A549 (cell line): ENCODE measurements around the gene ADARB1. TPM values are rescaled to one million over a fixed set of nuclear protein-coding genes. Genes with fewer than 3 reads are reported as not detected.

Experiments used
- ATAC-seq, 2 experiments: fragments of 200-7000 bp in 1 of 2; fragments of >200 bp in 1 of 2; cut with Nextera tagmentation in 1 of 2; cut with Tn5 transposase in 1 of 2; 3 replicates each; pipeline versions ENCODE4 v1.8.0 to v1.9.1; 2018 to 2020; ENCODE audit warnings: mild to moderate bottlenecking in 1 of 2, moderate library complexity in 1 of 2
- CTCF ChIA-PET: fragments of 300-600 bp; sonication (Branson Sonifier 250); formaldehyde crosslinking; extraction: SDS; loops from one replicate; lab custom pipeline; 2021; ENCODE audit warnings: antibody characterized with exemption, inconsistent platforms; lab: Yijun Ruan, JAX
- POLR2A ChIA-PET: fragments of 350-600 bp; formaldehyde crosslinking; extraction: SDS; loops from one replicate; lab custom pipeline; 2021; ENCODE audit warnings: antibody characterized with exemption, inconsistent platforms; lab: Yijun Ruan, JAX
- DNase-seq, 2 experiments: peaks; one replicate each; pipeline versions ENCODE4 v3.0.0 to v3.0.0-alpha.2; 2011 to 2016; ENCODE audit warnings: low read depth in 1 of 2, low spot score in 1 of 2
- FAIRE-seq: peaks from 2 replicates; lab custom pipeline; 2011; peaks lifted over from hg19 to GRCh38; lab: Jason Lieb, UNC
- H3K27ac ChIP-seq, 2 experiments: fragments of >200 bp; sonication (Bioruptor Twin); formaldehyde crosslinking; 3 replicates each; pipeline ENCODE4 v1.5.1; 2016 to 2017
- H3K4me1 ChIP-seq: fragments of >200 bp; sonication (Bioruptor Twin); formaldehyde crosslinking; 3 replicates; pipeline ENCODE4 v1.6.1; 2016
- H3K4me2 ChIP-seq: fragments of >200 bp; sonication (Bioruptor Twin); formaldehyde crosslinking; 3 replicates; pipeline ENCODE4 v1.6.1; 2016
- H3K4me3 ChIP-seq: fragments of >200 bp; sonication (Bioruptor Twin); formaldehyde crosslinking; 3 replicates; pipeline ENCODE4 v1.5.1; 2016
- H3K9me3 ChIP-seq: fragments of >200 bp; sonication (Bioruptor Twin); formaldehyde crosslinking; 3 replicates; pipeline ENCODE4 v1.6.1; 2016
- CBX2 ChIP-seq: fragments of 200-600 bp; sonication (generic); IDR thresholded peaks from 2 replicates; pipeline ENCODE4 v1.6.1; 2016; ENCODE audit warnings: low read depth, mild to moderate bottlenecking, borderline replicate concordance
- CEBPB ChIP-seq, 2 experiments: fragments of >200 bp in 1 of 2; sonication (Bioruptor Twin) in 1 of 2; formaldehyde crosslinking in 1 of 2; IDR thresholded peaks; 2 replicates each; pipeline ENCODE4 v1.6.1; 2012 to 2016
- EHF ChIP-seq: fragments of 250-450 bp; sonication (Bioruptor Pico); IDR thresholded peaks from 2 replicates; pipeline ENCODE4 v1.5.0; 2020; ENCODE audit warnings: mild to moderate bottlenecking
- ELK1 ChIP-seq: fragments of 150-350 bp; IDR thresholded peaks from 2 replicates; pipeline ENCODE4 v1.6.1; 2014; ENCODE audit warnings: low read depth, mild to moderate bottlenecking, low read length
- FOSB ChIP-seq: fragments of 250-450 bp; sonication (Bioruptor Pico); IDR thresholded peaks from 2 replicates; pipeline ENCODE4 v1.5.0; 2020; ENCODE audit warnings: mild to moderate bottlenecking, moderate library complexity
- FOSL2 ChIP-seq, 2 experiments: fragments of 450-650 bp in 1 of 2; fragments of >200 bp in 1 of 2; sonication (Bioruptor Twin) in 1 of 2; formaldehyde crosslinking; IDR thresholded peaks; 2 replicates each; pipeline versions ENCODE4 v1.5.0 to v1.6.1; 2016 to 2020; ENCODE audit warnings: mild to moderate bottlenecking in 1 of 2, moderate library complexity in 1 of 2
- HMGXB4 ChIP-seq: fragments of 250-450 bp; sonication (Bioruptor Pico); IDR thresholded peaks from 2 replicates; pipeline ENCODE4 v1.5.0; 2021; ENCODE audit warnings: mild to moderate bottlenecking, moderate library complexity, borderline replicate concordance
- HOXB13 ChIP-seq: fragments of 250-450 bp; sonication (Bioruptor Pico); IDR thresholded peaks from 2 replicates; pipeline ENCODE4 v1.5.0; 2020; ENCODE audit warnings: low read depth, mild to moderate bottlenecking, moderate library complexity
- HOXB5 ChIP-seq: fragments of 250-450 bp; sonication (Bioruptor Pico); IDR thresholded peaks from 2 replicates; pipeline ENCODE4 v1.5.0; 2020; ENCODE audit warnings: mild to moderate bottlenecking, moderate library complexity
- JUN ChIP-seq, 2 experiments: fragments of >200 bp; sonication (Bioruptor Twin); formaldehyde crosslinking; IDR thresholded peaks; 2 replicates in 1 of 2; 3 replicates in 1 of 2; pipeline ENCODE4 v1.6.1; 2016 to 2017
- KDM1A ChIP-seq: fragments of 200-600 bp; sonication (generic); IDR thresholded peaks from 2 replicates; pipeline ENCODE4 v1.6.1; 2016; ENCODE audit warnings: low read depth, mild to moderate bottlenecking
- MYC ChIP-seq: IDR thresholded peaks from 2 replicates; pipeline ENCODE4 v1.6.1; 2012; ENCODE audit warnings: mild to moderate bottlenecking, inconsistent platforms, low read length, improper control_type of control experiment, borderline replicate concordance
- PHF8 ChIP-seq: fragments of 200-600 bp; sonication (generic); IDR thresholded peaks from 2 replicates; pipeline ENCODE4 v1.6.1; 2016; ENCODE audit warnings: low read depth, mild to moderate bottlenecking, antibody characterized with exemption, moderate library complexity, borderline replicate concordance
- POLR2A ChIP-seq: IDR thresholded peaks from 2 replicates; pipeline ENCODE4 v1.6.1; 2012; ENCODE audit warnings: mild to moderate bottlenecking, low read length
- POLR2AphosphoS2 ChIP-seq: conservative IDR thresholded peaks from 2 replicates; pipeline ENCODE4 v1.6.1; 2012; ENCODE audit warnings: low read length, improper control_type of control experiment, inconsistent platforms
- RAD21 ChIP-seq, 2 experiments: fragments of >200 bp in 1 of 2; sonication (Bioruptor Twin) in 1 of 2; formaldehyde crosslinking in 1 of 2; IDR thresholded peaks in 1 of 2; conservative IDR thresholded peaks in 1 of 2; 2 replicates in 1 of 2; 3 replicates in 1 of 2; pipeline ENCODE4 v1.6.1; 2012 to 2018; ENCODE audit warnings: inconsistent platforms in 1 of 2
- RARB ChIP-seq: fragments of 250-450 bp; sonication (Bioruptor Pico); IDR thresholded peaks from 2 replicates; pipeline ENCODE4 v1.8.0; 2021; ENCODE audit warnings: mild to moderate bottlenecking, moderate library complexity
- SMC3 ChIP-seq: fragments of >200 bp; sonication (Bioruptor Twin); formaldehyde crosslinking; IDR thresholded peaks from 3 replicates; pipeline ENCODE4 v1.6.1; 2018; ENCODE audit warnings: inconsistent platforms
- SREBF2 ChIP-seq: fragments of 450-650 bp; IDR thresholded peaks from 2 replicates; pipeline ENCODE4 v1.6.1; 2014; ENCODE audit warnings: mild to moderate bottlenecking, moderate library complexity
- USF2 ChIP-seq: fragments of 450-650 bp; IDR thresholded peaks from 2 replicates; pipeline ENCODE4 v1.6.1; 2014; ENCODE audit warnings: antibody characterized with exemption
- ZC3H11A ChIP-seq: fragments of 450-650 bp; IDR thresholded peaks from 2 replicates; pipeline ENCODE4 v1.6.1; 2014; ENCODE audit warnings: antibody characterized with exemption, mild to moderate bottlenecking
- ZFP36 ChIP-seq: fragments of 450-650 bp; IDR thresholded peaks from 2 replicates; pipeline ENCODE4 v1.6.1; 2014; ENCODE audit warnings: borderline replicate concordance; ENCODE audit not compliant: partially characterized antibody
- ZNF302 ChIP-seq: fragments of 250-450 bp; sonication (Bioruptor Pico); IDR thresholded peaks from 2 replicates; pipeline ENCODE4 v1.9.0; 2021; ENCODE audit warnings: inconsistent platforms, mild to moderate bottlenecking, moderate library complexity
- WGBS: methylation state at CpG from one replicate; pipeline ENCODE4 v1.1.6; 2017; ENCODE audit errors: missing lambda C conversion rate; 5-methylcytosine and 5-hydroxymethylcytosine counted together
- polyA plus RNA-seq, 4 experiments: library from polyadenylated mRNA; depleted of rRNA in 3 of 4; stranded (reverse); fragments of >200 nt; fragmentation: RNase III in 1 of 4; extraction: RNeasy Plus Mini Kit Qiagen cat#74134 plus additional on column Dnase treatment in 1 of 4; gene quantifications; 2 replicates in 3 of 4; 3 replicates in 1 of 4; pipeline ENCODE4 v1.2.3, GENCODE V29; 2011 to 2017
- TF ChIP-seq, protein P1 (sequence below): fragments of 250-450 bp; sonication (Bioruptor Pico); IDR thresholded peaks from 2 replicates; pipeline ENCODE4 v1.5.0; 2020; ENCODE audit warnings: low read depth, mild to moderate bottlenecking, moderate library complexity
- TF ChIP-seq, protein P2 (sequence below): IDR thresholded peaks from 2 replicates; pipeline ENCODE4 v1.6.1; 2012; ENCODE audit warnings: low read depth, borderline replicate concordance

The ADARB1 gene
- polyA plus RNA-seq, 2 of the 4 experiments (the other 2 are of a cell fraction), result 3.2 to 5.7 TPM

DNA sequence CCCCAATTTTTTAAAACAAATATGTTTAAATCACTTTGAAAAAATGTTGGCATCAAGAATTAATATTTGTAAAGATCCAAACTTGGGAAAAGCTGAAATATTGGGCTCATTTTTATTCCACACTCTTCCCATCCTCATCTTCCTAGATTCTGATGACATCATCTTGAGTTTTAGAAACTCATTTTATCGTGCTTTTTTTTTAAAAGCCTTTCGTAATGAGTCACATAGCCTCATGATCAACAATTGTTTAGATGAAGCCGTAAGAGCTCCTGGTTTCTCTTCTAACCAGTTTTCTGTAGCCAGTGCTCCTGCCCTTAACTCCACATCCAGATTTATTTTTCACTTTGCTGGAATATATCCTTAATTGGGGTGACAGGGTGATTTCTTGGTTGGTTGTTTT lies 134.7 kb downstream of the ADARB1 start:
- no peak overlapping the region for H3K4me2 ChIP-seq
- DNase-seq (no peak), ATAC-seq (no peak), FAIRE-seq (no peak)
- no peaks in the 10 kb centered on the region for H3K9me3 ChIP-seq
- 58% methylated on average over 3 of the region's 3 CpGs for WGBS
- POLR2A ChIA-PET, result no interaction called here
- CTCF ChIA-PET, result interaction anchor here (1.3 kb wide), 2 partner anchors 12 to 80 kb away, joined by 3 read pairs; no protein-coding TSS in a partner anchor
- TF ChIP-seq PHF8 (no peak), HMGXB4 (no peak), KDM1A (no peak), SMC3 (no peak), ZNF302 (CRISPR knock-in tag) (no peak), RARB (no peak), MYC (no peak), FOSB (no peak), CBX2 (no peak), HOXB13 (CRISPR knock-in tag) (no peak), RAD21 (conservative IDR thresholded peaks at IDR 0.05 in 1 of 2, IDR thresholded peaks at IDR 0.05 in 1 of 2) (no peak), ZC3H11A (no peak), POLR2A (no peak)
- no peak overlapping the region for H3K4me3 ChIP-seq
- H3K27ac ChIP-seq, result no peak overlapping the region
- H3K4me1 ChIP-seq, result no peaks in the 10 kb centered on the region

GRCh38 chr21:45209685-45210284 lies 135.4 kb downstream of the ADARB1 start:
- Histone ChIP-seq H3K4me3 (no peak overlapping the region), H3K27ac (no peak overlapping the region), H3K4me2 (no peak overlapping the region), H3K9me3 (no peaks in the 10 kb centered on the region), H3K4me1 (no peaks in the 10 kb centered on the region)
- ATAC-seq (no peak), FAIRE-seq (no peak), DNase-seq (no peak)
- POLR2A ChIA-PET, result no interaction called here
- WGBS, result 83% methylated on average over 8 of the region's 8 CpGs
- CTCF ChIA-PET, result interaction anchor here (2.6 kb wide), 1 partner anchor 70 kb away, joined by 11 read pairs; no protein-coding TSS in a partner anchor
- no peak for TF ChIP-seq FOSL2 (IDR thresholded peaks at IDR 0.05)
- no peak for TF ChIP-seq FOSL2 (CRISPR knock-in tag; IDR thresholded peaks at IDR 0.05)
- no peak for TF ChIP-seq SREBF2
- TF ChIP-seq USF2, result no peak
- TF ChIP-seq, protein P1, sequence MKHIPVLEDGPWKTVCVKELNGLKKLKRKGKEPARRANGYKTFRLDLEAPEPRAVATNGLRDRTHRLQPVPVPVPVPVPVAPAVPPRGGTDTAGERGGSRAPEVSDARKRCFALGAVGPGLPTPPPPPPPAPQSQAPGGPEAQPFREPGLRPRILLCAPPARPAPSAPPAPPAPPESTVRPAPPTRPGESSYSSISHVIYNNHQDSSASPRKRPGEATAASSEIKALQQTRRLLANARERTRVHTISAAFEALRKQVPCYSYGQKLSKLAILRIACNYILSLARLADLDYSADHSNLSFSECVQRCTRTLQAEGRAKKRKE (CRISPR knock-in tag), result no peak
- TF ChIP-seq KDM1A, result no peak
- TF ChIP-seq EHF, result no peak
- no peak for TF ChIP-seq CEBPB (IDR thresholded peaks at IDR 0.05)
- TF ChIP-seq ZFP36, result no peak
- no peak for TF ChIP-seq SMC3
- TF ChIP-seq HOXB5 (CRISPR knock-in tag), result no peak
- no peak for TF ChIP-seq HMGXB4
- TF ChIP-seq ZC3H11A, result no peak
- TF ChIP-seq ELK1, result no peak
- TF ChIP-seq, protein P2, sequence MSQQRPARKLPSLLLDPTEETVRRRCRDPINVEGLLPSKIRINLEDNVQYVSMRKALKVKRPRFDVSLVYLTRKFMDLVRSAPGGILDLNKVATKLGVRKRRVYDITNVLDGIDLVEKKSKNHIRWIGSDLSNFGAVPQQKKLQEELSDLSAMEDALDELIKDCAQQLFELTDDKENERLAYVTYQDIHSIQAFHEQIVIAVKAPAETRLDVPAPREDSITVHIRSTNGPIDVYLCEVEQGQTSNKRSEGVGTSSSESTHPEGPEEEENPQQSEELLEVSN, result no peak
- no peak for TF ChIP-seq POLR2AphosphoS2
- no peak for TF ChIP-seq JUN (IDR thresholded peaks at IDR 0.05)
